ENCODE data around the gene CEMIP.

Gene CEMIP

DNA sequence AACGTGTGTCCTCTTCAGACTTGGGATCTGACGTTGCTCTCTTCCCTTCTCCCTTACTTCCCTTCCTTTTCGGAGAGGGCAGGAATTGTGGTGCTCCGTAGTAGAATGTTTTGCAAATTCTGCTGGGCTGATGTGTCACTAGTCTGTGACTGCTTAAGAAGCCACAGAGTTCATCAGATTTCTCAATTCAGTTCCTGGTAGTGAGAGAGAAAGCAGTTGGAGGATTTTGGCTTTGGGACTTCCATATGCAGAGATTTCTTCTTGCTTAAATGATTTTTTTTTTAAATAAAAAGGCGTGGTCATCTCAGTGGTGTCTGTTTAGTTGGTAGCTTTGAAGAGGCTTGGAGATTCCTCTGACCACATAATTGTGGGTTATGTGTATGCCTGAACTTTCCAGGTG, 10.1 kb downstream of the CEMIP start:
- DNase-seq, result no peak

- DNase-seq, result no peak
Observed at GRCh38 chr15:80789796-80790195, 10.6 kb downstream of the CEMIP start.

- no peak for DNase-seq
Observed at GRCh38 chr15:80790236-80790635, 11.1 kb downstream of the CEMIP start.

DNA sequence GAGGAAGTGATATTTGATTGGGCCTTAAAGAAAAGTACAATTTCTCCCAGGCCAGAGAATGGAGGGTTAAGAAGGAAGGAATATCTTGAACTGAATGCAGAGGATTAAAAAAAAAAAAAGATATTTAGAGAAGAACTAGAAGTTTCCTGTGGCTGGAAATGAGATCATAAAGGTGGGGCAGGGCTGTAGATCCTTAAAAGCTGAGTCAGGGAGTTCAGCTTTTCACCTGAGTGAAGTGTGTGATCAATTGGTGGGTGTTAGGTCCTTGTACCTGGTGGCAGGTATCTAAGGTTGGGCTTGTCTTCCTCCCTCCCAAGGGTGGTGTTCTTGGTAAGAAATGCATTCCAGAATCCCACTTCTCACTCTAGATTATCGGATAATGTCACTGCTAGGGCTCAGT, 11.8 kb downstream of the CEMIP start:
- DNase-seq, result no peak

DNA sequence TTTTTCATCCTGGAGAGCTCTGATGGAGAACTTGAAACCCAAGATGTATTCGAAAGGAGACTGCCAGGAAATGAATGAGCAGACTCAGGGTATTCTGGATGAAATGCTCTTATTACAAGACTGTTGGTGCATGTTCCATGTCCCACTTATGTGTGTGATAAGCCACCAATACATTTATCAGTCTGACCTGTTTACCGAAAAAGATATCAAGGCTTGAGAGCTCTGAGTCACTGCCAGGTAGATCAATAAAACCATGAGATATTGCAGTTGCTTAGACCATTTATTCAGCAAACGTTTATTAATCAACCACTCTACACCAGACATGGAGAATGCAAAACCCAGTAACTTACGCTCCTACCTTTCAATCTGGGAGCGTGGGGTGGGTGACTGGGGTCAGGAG, 17.2 kb downstream of the CEMIP start:
- DNase-seq, result no peak

DNA sequence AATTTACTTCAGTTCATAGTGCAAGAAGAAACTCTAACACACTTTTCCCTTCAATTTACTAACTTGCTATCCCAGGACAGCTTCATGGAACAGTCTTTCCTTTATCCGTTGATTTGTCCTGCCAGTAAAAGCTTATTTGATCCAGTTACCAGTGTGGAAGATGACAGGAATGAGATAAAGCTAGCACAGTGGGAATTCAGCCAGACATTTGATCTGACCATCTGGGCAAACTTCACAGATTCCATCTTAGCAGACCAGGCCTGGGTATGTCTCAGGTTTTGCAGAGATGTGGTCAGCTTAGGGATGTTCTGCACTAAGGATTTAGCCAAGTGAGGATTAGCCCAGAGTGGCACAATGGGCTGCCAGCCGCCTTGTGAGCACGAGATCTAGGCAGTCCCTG, 19.7 kb downstream of the CEMIP start:
- no peak for DNase-seq

DNA sequence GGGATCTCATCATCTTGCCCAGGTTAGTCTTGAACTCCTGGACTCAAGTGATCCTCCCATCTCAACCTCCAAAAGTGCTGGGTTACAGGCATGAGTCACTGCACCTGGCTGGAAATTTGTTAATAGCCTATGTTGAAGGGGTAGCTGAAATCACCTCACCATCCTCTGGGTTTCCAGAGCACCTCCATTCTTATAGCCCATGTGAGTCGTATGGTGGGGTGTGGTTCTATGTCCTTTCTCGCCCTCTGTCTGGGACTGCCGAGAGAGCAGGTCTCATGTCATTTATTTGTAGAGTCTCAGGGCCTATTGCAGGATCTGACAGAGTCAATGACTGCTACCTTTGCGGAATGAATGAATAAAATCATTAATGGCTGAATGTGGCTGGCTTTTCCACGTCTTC, 20.9 kb downstream of the CEMIP start:
- no peak for DNase-seq

DNA sequence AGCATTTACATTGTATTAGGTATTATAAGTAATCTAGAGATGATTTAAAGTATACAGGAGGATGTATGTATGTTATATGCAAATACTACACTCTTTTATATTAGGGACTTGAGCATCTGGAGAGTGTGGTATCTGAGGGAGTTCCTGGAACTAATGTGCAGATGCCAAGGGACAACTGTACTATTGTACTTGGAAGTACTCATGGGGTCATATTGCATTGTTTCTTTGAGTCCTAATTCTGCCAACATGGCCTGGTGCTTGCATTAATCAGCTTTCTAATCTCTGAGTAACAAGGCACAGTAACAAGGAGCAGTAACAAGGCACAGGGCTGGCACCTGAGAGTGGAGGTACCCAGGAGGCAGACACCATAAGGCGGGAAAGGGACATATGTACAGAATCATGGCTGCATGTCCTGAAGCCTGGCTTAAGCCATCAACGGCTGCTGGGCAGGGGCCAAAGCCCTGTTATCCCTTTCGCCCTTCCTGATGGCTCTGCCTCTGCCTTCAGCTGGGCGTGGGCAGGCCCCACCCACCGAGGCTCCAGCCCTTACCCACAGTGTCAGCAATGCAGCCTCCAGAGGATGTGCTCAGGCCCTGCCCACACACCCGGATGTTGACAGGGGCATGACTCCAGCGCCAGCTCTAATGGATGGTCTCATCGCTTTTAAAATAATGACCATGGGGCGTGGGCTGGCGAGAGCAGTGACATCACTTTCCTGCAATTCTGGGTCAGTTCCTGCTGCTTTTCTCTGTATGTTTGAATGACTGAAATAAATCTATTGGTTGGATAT, 22.9 kb downstream of the CEMIP start:
- DNase-seq, result no peak

DNA sequence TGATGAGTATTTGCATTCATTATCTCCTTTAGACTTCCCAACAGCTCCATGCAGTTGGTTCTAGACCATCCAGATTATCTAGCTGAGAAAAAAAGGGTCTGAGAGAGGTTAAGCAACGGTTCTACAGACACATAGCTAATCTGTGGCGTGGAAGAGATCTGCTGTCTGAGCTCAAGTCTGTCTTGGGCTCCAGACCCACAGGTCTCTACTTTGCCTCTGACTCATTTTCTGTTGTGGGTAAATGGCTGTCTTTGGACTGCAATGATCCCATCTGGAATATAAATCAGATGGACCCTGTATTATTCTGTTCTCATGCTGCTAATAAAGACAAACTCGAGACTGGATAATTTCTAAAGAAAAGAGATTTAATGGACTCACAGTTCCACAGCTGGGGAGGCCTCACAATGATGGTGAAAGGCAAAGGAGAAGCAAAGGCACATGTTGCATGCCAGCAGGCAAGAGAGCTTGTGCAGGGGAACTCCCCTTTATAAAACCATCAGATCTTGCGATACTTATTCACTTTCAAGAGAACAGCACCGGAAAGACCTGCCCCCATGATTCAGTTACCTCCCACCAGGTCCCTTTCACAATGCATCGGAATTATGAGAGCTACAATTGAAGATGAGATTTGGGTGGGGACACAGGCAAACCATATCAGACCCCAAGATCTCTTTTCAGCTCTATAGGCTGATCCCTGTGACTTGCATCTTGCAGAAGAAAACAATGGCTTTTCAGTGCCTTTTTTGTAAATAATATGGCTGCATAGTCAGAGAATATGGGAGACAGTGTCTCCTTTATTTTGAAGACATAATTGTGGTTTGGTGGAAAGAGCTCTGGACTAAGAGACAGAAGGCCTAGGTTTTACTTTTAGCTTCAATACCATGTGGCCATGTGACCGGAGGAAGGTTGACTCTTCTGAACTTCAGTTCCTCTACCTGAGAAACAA, 24.7 kb downstream of the CEMIP start:
- DNase-seq, result no peak

- no peak for DNase-seq
Observed at GRCh38 chr15:80804970-80805495, 25.9 kb downstream of the CEMIP start.

DNA sequence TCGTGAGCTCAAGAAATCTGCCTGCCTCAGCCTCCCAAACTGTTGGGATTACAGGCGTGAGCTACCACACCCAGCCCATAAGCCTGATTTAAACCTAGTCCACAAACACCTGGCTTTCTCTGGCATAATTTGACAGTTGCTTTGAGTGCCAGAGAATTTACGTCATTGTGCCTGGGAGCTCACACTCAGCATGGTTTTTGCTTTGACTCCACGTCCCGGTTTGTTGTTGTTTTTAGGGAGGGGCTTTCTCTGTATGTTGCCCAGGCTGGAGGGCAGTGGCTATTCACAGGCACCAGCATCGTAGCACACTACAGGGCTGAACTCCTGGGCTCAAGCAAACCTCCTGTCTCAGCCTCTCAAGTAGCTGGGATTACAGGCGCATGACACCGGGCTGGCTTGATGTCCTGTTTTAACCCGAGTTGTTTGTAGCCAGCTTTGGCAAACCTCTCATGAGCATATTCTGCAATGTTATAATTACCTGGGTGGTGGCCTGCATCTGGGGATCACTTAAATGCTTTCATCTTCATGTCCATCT, 32.7 kb downstream of the CEMIP start:
- DNase-seq, result no peak

- no peak for DNase-seq
Observed at GRCh38 chr15:80815106-80815505, 35.9 kb downstream of the CEMIP start.

GRCh38 chr15:80816049-80816653, 37.0 kb downstream of the CEMIP start:
- DNase-seq, result no peak

GRCh38 chr15:80816936-80817335, 37.8 kb downstream of the CEMIP start:
- no peak for DNase-seq

GRCh38 chr15:80817901-80818300, 38.7 kb downstream of the CEMIP start:
- DNase-seq, result no peak

GRCh38 chr15:80819001-80819400, 39.8 kb downstream of the CEMIP start:
- no peak for DNase-seq

DNA sequence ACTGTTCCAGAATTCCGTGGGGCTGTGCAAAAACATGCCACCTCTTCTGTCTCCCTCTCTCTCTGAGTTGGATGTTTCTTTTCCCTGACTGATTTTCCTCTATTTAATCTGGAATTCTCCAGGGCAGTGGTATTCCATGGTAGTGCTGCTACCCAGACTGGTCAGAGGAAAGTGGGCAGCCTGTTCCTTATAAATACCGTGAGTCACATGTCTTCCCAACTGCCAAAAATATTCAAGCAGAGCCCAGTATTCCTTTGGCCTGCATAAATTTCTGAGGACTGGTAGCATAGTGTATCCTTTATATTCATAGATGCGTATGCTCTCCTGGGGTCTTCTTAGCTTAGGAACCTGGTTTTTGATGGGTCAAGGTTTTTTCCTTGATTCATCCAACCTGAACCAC, 40.9 kb downstream of the CEMIP start:
- DNase-seq, result no peak

DNA sequence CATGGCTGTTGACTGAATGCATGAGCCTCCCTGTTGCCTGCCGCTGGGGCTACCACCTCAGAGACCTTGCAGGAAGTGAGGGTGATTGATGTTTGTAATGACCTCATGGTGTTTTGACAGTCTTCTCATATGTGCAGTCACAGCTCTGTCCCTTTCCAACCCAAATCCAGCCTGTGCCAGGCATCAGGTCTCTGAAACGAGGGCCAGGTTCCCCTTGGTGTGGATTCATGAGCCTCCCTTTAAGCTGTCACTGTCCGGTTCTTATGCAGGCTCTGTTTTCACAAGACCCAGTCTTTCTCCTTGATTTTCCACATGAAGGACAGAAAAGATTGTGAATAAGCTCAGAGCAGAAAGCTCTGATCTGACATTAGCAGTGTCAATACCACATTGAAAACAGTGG, 43.1 kb downstream of the CEMIP start:
- no peak for DNase-seq

- DNase-seq, result no peak
Observed at GRCh38 chr15:80822676-80823075, 43.5 kb downstream of the CEMIP start.

DNA sequence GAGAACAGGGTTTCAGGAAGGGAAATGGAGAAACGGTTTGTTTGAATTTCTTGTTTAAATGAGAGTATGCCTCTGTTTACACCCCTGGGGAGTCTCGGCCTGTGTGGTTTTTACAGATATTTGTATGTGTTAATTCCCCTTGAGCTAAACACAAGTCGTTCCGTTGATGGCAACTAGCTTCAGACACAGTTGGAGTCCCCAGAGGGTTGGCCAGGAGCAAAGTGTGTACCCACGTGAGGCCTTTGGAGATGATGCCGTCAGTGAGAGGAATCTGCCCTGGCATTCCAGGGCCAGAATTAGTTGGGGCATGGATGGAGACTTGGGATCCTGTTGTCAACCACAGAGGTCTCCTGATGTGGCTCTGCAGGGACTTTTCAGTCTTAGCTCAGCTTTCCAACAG, 44.0 kb downstream of the CEMIP start:
- DNase-seq, result no peak

DNA sequence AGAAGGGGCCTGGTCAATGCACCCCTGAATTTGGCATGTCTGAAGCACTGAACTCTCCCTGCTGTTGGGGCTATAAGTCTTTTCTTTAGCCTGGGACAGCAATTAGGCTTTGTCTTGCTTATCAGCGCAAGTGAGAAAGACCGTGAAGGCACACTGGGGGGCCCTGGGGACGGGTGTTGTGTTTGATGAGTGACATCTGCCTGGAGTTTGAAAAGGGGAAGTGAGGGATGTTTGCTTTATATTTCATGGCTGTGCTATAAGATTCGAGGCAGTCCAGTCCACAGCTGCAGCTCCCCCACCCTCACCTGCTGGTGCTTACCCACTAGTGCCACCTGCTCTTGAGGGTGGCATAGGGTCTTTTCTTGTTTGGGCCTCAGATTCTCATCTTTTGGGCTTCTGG, 44.8 kb downstream of the CEMIP start:
- no peak for DNase-seq

DNA sequence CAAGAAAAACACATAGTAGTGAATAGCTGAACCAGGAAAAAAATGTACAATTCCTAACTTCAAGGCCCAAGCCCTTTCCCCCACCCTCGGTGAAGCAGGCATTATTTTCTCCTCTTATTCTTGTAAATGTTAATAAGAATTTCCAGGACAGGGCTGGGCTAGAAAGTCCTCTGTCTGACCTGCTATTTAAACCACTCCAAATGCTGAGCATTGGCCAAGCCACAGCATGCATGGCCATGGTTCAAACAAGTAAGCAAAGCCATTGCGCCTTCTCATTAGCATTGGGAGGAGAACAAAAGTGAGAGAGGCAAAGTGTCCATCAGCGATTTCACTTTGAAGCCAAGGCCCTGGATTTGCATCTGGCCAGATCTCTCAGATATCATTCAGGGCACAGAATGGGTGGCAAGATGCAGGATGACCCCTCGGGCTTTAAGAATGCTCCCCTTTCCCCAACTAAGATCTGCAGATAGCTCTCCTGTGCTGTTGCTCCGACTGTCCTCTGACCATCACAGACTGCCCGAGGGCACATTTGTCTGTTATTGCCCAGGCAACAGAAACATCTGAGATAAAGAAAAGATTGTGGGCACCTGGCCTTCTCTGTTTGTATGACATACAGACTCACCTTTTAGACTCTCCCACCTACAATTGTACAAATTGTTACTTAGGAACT, 46.3 kb downstream of the CEMIP start:
- no peak for DNase-seq

DNA sequence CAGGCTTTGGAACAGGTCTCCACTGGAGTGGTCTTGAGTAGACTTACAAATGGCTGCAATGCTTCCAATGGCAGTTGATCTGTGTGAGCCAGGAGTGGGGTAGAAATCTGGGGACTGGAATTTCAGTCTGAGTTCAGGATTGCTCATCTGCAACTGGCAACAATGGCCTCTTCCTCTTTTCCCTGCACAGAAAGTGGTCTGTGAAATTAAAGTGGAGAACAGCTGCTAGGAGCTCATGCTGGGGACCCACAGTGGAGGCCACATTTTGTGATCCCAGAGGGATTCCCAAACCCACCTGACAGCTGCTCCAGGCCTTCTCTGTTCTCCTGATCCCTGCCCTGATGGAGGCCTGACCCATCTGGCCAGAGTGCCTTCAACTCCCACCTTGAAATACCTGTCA, 49.6 kb downstream of the CEMIP start:
- no peak for DNase-seq

Data from amniotic stem cell (primary cell).